ENCODE measurements around the gene TMEM243.
"Not testable (repeated sequence)": the region's sequence is repeated elsewhere in the genome, so short reads cannot be mapped to it uniquely, and the experiment has no call there.

TMEM243 gene

GRCh38 chr7:87218796-87219544 is 562 bp downstream of the TMEM243 start:
- Mint-ChIP-seq H3K4me1 (peaks cover 23% of the 10 kb centered on the region), H3K4me3 (peak overlapping the region; percentile 99), H3K36me3 (peaks cover 6% of the 10 kb centered on the region), H3K27me3 (no peaks in the 10 kb centered on the region), H3K9me3 (no peaks in the 10 kb centered on the region), H3K27ac (peak overlapping the region; percentile 98)
- ATAC-seq (ENCODE audit: low read depth) (peak; percentile 18), DNase-seq (ENCODE audit: low spot score in 2 of 2) (peak; percentile 44)

GRCh38 chr7:87217983-87218653 is 1.4 kb downstream of the TMEM243 start:
- DNase-seq (ENCODE audit: low spot score in 2 of 2) = no peak
- Mint-ChIP-seq H3K9me3 (no peaks in the 10 kb centered on the region), H3K27ac (peak overlapping the region; percentile 98), H3K27me3 (no peaks in the 10 kb centered on the region), H3K4me3 (peak overlapping the region; percentile 99), H3K36me3 (peaks cover 6% of the 10 kb centered on the region), H3K4me1 (peaks cover 30% of the 10 kb centered on the region)
- ATAC-seq (ENCODE audit: low read depth) = no peak

- peak overlapping the region; percentile 99 for H3K4me3 Mint-ChIP-seq
- peak; percentile 30 to 51 for DNase-seq (ENCODE audit: low spot score in 2 of 2)
- peak; percentile 49 for ATAC-seq (ENCODE audit: low read depth)
- H3K4me1 Mint-ChIP-seq = peaks cover 40% of the 10 kb centered on the region
- peaks cover 8% of the 10 kb centered on the region for H3K36me3 Mint-ChIP-seq
- peak overlapping the region; percentile 98 for H3K27ac Mint-ChIP-seq
- H3K9me3 Mint-ChIP-seq = no peaks in the 10 kb centered on the region
- H3K27me3 Mint-ChIP-seq = no peaks in the 10 kb centered on the region
Measured at GRCh38 chr7:87216701-87217508, 2.6 kb downstream of the TMEM243 start.

- Mint-ChIP-seq H3K27ac (peak overlapping the region; percentile 88), H3K4me3 (peak overlapping the region; percentile 17), H3K36me3 (peaks cover 10% of the 10 kb centered on the region), H3K4me1 (peaks cover 45% of the 10 kb centered on the region), H3K27me3 (no peaks in the 10 kb centered on the region), H3K9me3 (no peaks in the 10 kb centered on the region)
- no peak for DNase-seq (ENCODE audit: low spot score in 2 of 2)
- ATAC-seq (ENCODE audit: low read depth) = no peak
Measured at GRCh38 chr7:87215046-87215445, 4.5 kb downstream of the TMEM243 start.

GRCh38 chr7:87213811-87214210 is 5.7 kb downstream of the TMEM243 start:
- DNase-seq (ENCODE audit: low spot score in 2 of 2) = no peak
- H3K27me3 Mint-ChIP-seq = no peaks in the 10 kb centered on the region
- H3K4me1 Mint-ChIP-seq = peaks cover 55% of the 10 kb centered on the region
- peaks cover 14% of the 10 kb centered on the region for H3K36me3 Mint-ChIP-seq
- peak overlapping the region; percentile 63 for H3K4me3 Mint-ChIP-seq
- peak overlapping the region; percentile 88 for H3K27ac Mint-ChIP-seq
- ATAC-seq (ENCODE audit: low read depth) = no peak
- peaks cover 4% of the 10 kb centered on the region for H3K9me3 Mint-ChIP-seq

- Mint-ChIP-seq H3K36me3 (peaks cover 17% of the 10 kb centered on the region), H3K4me3 (peak overlapping the region; percentile 85), H3K27me3 (no peaks in the 10 kb centered on the region), H3K4me1 (peaks cover 61% of the 10 kb centered on the region), H3K27ac (peak overlapping the region; percentile 92), H3K9me3 (peaks cover 4% of the 10 kb centered on the region)
- ATAC-seq (ENCODE audit: low read depth) (no peak), DNase-seq (ENCODE audit: low spot score in 2 of 2) (no peak)
Measured at GRCh38 chr7:87213252-87213651, 6.3 kb downstream of the TMEM243 start.

GRCh38 chr7:87212498-87212897 is 7.0 kb downstream of the TMEM243 start:
- H3K9me3 Mint-ChIP-seq = peaks cover 4% of the 10 kb centered on the region
- peak overlapping the region; percentile 92 for H3K27ac Mint-ChIP-seq
- peaks cover 24% of the 10 kb centered on the region for H3K36me3 Mint-ChIP-seq
- no peaks in the 10 kb centered on the region for H3K27me3 Mint-ChIP-seq
- H3K4me1 Mint-ChIP-seq = peaks cover 66% of the 10 kb centered on the region
- DNase-seq (ENCODE audit: low spot score in 2 of 2) = no peak
- ATAC-seq (ENCODE audit: low read depth) = no peak
- peak overlapping the region; percentile 85 for H3K4me3 Mint-ChIP-seq

GRCh38 chr7:87210506-87210905 is 9.0 kb downstream of the TMEM243 start:
- Mint-ChIP-seq H3K27ac (peak overlapping the region; percentile 90), H3K36me3 (peaks cover 34% of the 10 kb centered on the region), H3K9me3 (peaks cover 9% of the 10 kb centered on the region), H3K27me3 (no peaks in the 10 kb centered on the region), H3K4me3 (no peak overlapping the region), H3K4me1 (peaks cover 61% of the 10 kb centered on the region)
- ATAC-seq (ENCODE audit: low read depth) (no peak), DNase-seq (ENCODE audit: low spot score in 2 of 2) (no peak)

GRCh38 chr7:87209295-87209924 is 10.1 kb downstream of the TMEM243 start:
- Mint-ChIP-seq H3K27me3 (no peaks in the 10 kb centered on the region), H3K4me3 (peak overlapping the region; percentile 47), H3K9me3 (peaks cover 11% of the 10 kb centered on the region), H3K4me1 (peaks cover 62% of the 10 kb centered on the region), H3K36me3 (peaks cover 39% of the 10 kb centered on the region), H3K27ac (peak overlapping the region; percentile 90)
- no peak for ATAC-seq (ENCODE audit: low read depth)
- DNase-seq (ENCODE audit: low spot score in 2 of 2) = no peak

- no peak overlapping the region for H3K4me3 Mint-ChIP-seq
- DNase-seq (ENCODE audit: low spot score in 2 of 2) (no peak), ATAC-seq (ENCODE audit: low read depth) (no peak)
- no peaks in the 10 kb centered on the region for H3K27me3 Mint-ChIP-seq
- peaks cover 13% of the 10 kb centered on the region for H3K9me3 Mint-ChIP-seq
- peaks cover 52% of the 10 kb centered on the region for H3K36me3 Mint-ChIP-seq
- H3K27ac Mint-ChIP-seq = peak overlapping the region; percentile 79
- H3K4me1 Mint-ChIP-seq = peaks cover 55% of the 10 kb centered on the region
Measured at GRCh38 chr7:87206361-87206760, 13.2 kb downstream of the TMEM243 start.

- not testable (repeated sequence) for H3K4me3 Mint-ChIP-seq; H3K27me3 Mint-ChIP-seq; DNase-seq (ENCODE audit: low spot score in 2 of 2); ATAC-seq (ENCODE audit: low read depth)
- Mint-ChIP-seq H3K4me1 (peaks cover 51% of the 10 kb centered on the region), H3K36me3 (peaks cover 53% of the 10 kb centered on the region), H3K27ac (peak overlapping the region; percentile 79), H3K9me3 (peaks cover 13% of the 10 kb centered on the region)
Measured at GRCh38 chr7:87205701-87206100, 13.8 kb downstream of the TMEM243 start.

GRCh38 chr7:87204933-87205332 is 14.6 kb downstream of the TMEM243 start:
- peaks cover 13% of the 10 kb centered on the region for H3K9me3 Mint-ChIP-seq
- H3K27ac Mint-ChIP-seq = peak overlapping the region; percentile 78
- peaks cover 54% of the 10 kb centered on the region for H3K36me3 Mint-ChIP-seq
- peaks cover 56% of the 10 kb centered on the region for H3K4me1 Mint-ChIP-seq
- ATAC-seq (ENCODE audit: low read depth) (no peak), DNase-seq (ENCODE audit: low spot score in 2 of 2) (no peak)
- H3K27me3 Mint-ChIP-seq = no peaks in the 10 kb centered on the region
- no peak overlapping the region for H3K4me3 Mint-ChIP-seq

GRCh38 chr7:87203929-87204328 is 15.6 kb downstream of the TMEM243 start:
- H3K36me3 Mint-ChIP-seq = peaks cover 54% of the 10 kb centered on the region
- H3K27me3 Mint-ChIP-seq; H3K4me3 Mint-ChIP-seq; ATAC-seq (ENCODE audit: low read depth); H3K9me3 Mint-ChIP-seq; DNase-seq (ENCODE audit: low spot score in 2 of 2): not testable (repeated sequence)
- peak overlapping the region; percentile 78 for H3K27ac Mint-ChIP-seq
- peaks cover 56% of the 10 kb centered on the region for H3K4me1 Mint-ChIP-seq

Data from memory B cell (primary cell).